Measurements from ENCODE around the gene NAA35.

Gene NAA35

GRCh38 chr9:85942913-85943709 is 2.2 kb downstream of the NAA35 start:
- Histone ChIP-seq H3K9me3 (ENCODE audit: control extremely low read depth in 1 of 5, control insufficient read depth in 4 of 5, insufficient read depth in 2 of 5, low read depth in 1 of 5, low read length in 4 of 5) (no peaks in the 10 kb centered on the region), H3K4me3 (ENCODE audit: control insufficient read depth in 1 of 7, extremely low read depth in 1 of 7, insufficient read depth in 4 of 7, low read depth in 2 of 7, low read length in 6 of 7) (peak overlapping the region in 2 of 7 experiments; percentile 19 to 95), H3K27ac (ENCODE audit: insufficient read depth in 1 of 2, low read depth in 1 of 2, low read length in 2 of 2, poor library complexity in 1 of 2, severe bottlenecking in 2 of 2) (peak overlapping the region in 1 of 2 experiments; percentile 92), H3K36me3 (ENCODE audit: control insufficient read depth in 4 of 4, insufficient read depth in 4 of 4, low read length in 3 of 4) (peaks cover 10 to 47% (median 26%) of the 10 kb centered on the region in 4 experiments), H3K4me1 (ENCODE audit: control extremely low read depth in 1 of 4, control insufficient read depth in 4 of 4, insufficient read depth in 4 of 4, low read length in 3 of 4) (peaks cover 5 to 20% (median 16%) of the 10 kb centered on the region in 4 experiments), H3K27me3 (replicated peaks in 2 of 5; ENCODE audit: control insufficient read depth in 4 of 5, insufficient read depth in 5 of 5, low read length in 4 of 5) (no peaks in the 10 kb centered on the region)
- POLR2A ChIA-PET: no interaction called here
- 72% methylated on average over 2 of the region's 3 CpGs for WGBS (ENCODE audit: insufficient coverage)
- CTCF ChIA-PET: interaction anchor here (0.6 to 1.6 kb wide), 2 partner anchors 123 to 125 kb away, joined by 3 to 4 read pairs; no protein-coding TSS in a partner anchor
- DNase-seq: no peak

GRCh38 chr9:85943757-85944430 is 2.9 kb downstream of the NAA35 start:
- H3K27ac ChIP-seq (ENCODE audit: insufficient read depth in 1 of 2, low read depth in 1 of 2, low read length in 2 of 2, poor library complexity in 1 of 2, severe bottlenecking in 2 of 2): no peak overlapping the region
- ChIA-PET POLR2A (interaction anchor here (0.6 kb wide), 1 partner anchor 91 kb away, joined by 3 read pairs; no protein-coding TSS in a partner anchor), CTCF (interaction anchor here (0.6 to 1.6 kb wide), 2 partner anchors 124 to 126 kb away, joined by 3 to 4 read pairs; no protein-coding TSS in a partner anchor)
- no peak overlapping the region for H3K4me3 ChIP-seq (ENCODE audit: control insufficient read depth in 1 of 7, extremely low read depth in 1 of 7, insufficient read depth in 4 of 7, low read depth in 2 of 7, low read length in 6 of 7)
- H3K27me3 ChIP-seq (replicated peaks in 2 of 5; ENCODE audit: control insufficient read depth in 4 of 5, insufficient read depth in 5 of 5, low read length in 4 of 5): no peaks in the 10 kb centered on the region
- peaks cover 14 to 55% (median 29%) of the 10 kb centered on the region in 4 experiments for H3K36me3 ChIP-seq (ENCODE audit: control insufficient read depth in 4 of 4, insufficient read depth in 4 of 4, low read length in 3 of 4)
- WGBS (ENCODE audit: insufficient coverage): 100% methylated on average over 1 of the region's 1 CpG
- no peaks in the 10 kb centered on the region for H3K9me3 ChIP-seq (ENCODE audit: control extremely low read depth in 1 of 5, control insufficient read depth in 4 of 5, insufficient read depth in 2 of 5, low read depth in 1 of 5, low read length in 4 of 5)
- H3K4me1 ChIP-seq (ENCODE audit: control extremely low read depth in 1 of 4, control insufficient read depth in 4 of 4, insufficient read depth in 4 of 4, low read length in 3 of 4): peaks cover 5 to 20% (median 16%) of the 10 kb centered on the region in 4 experiments
- DNase-seq: no peak

GRCh38 chr9:85944672-85945071 is 3.7 kb downstream of the NAA35 start:
- no peak for DNase-seq
- Histone ChIP-seq H3K36me3 (ENCODE audit: control insufficient read depth in 4 of 4, insufficient read depth in 4 of 4, low read length in 3 of 4) (peaks cover 14 to 58% (median 30%) of the 10 kb centered on the region in 4 experiments), H3K4me1 (ENCODE audit: control extremely low read depth in 1 of 4, control insufficient read depth in 4 of 4, insufficient read depth in 4 of 4, low read length in 3 of 4) (peaks cover 5 to 20% (median 16%) of the 10 kb centered on the region in 4 experiments), H3K27ac (ENCODE audit: insufficient read depth in 1 of 2, low read depth in 1 of 2, low read length in 2 of 2, poor library complexity in 1 of 2, severe bottlenecking in 2 of 2) (no peak overlapping the region), H3K4me3 (ENCODE audit: control insufficient read depth in 1 of 7, extremely low read depth in 1 of 7, insufficient read depth in 4 of 7, low read depth in 2 of 7, low read length in 6 of 7) (no peak overlapping the region), H3K9me3 (ENCODE audit: control extremely low read depth in 1 of 5, control insufficient read depth in 4 of 5, insufficient read depth in 2 of 5, low read depth in 1 of 5, low read length in 4 of 5) (no peaks in the 10 kb centered on the region), H3K27me3 (replicated peaks in 2 of 5; ENCODE audit: control insufficient read depth in 4 of 5, insufficient read depth in 5 of 5, low read length in 4 of 5) (no peaks in the 10 kb centered on the region)
- POLR2A ChIA-PET: interaction anchor here (0.6 kb wide), 1 partner anchor 91 kb away, joined by 3 read pairs; no protein-coding TSS in a partner anchor
- no CpG with 5 or more reads among the region's 2 CpGs for WGBS (ENCODE audit: insufficient coverage)
- CTCF ChIA-PET: interaction anchor here (1.6 kb wide), 1 partner anchor 126 kb away, joined by 4 read pairs; no protein-coding TSS in a partner anchor

- ChIA-PET CTCF (no interaction called here), POLR2A (interaction anchor here (0.7 kb wide), 1 partner anchor 62 kb away, joined by 3 read pairs; no protein-coding TSS in a partner anchor)
- Histone ChIP-seq H3K4me1 (ENCODE audit: control extremely low read depth in 1 of 4, control insufficient read depth in 4 of 4, insufficient read depth in 4 of 4, low read length in 3 of 4) (no peaks in the 10 kb centered on the region), H3K36me3 (ENCODE audit: control insufficient read depth in 4 of 4, insufficient read depth in 4 of 4, low read length in 3 of 4) (peaks cover 18 to 52% (median 33%) of the 10 kb centered on the region in 4 experiments), H3K4me3 (ENCODE audit: control insufficient read depth in 1 of 7, extremely low read depth in 1 of 7, insufficient read depth in 4 of 7, low read depth in 2 of 7, low read length in 6 of 7) (no peak overlapping the region), H3K27ac (ENCODE audit: insufficient read depth in 1 of 2, low read depth in 1 of 2, low read length in 2 of 2, poor library complexity in 1 of 2, severe bottlenecking in 2 of 2) (no peak overlapping the region), H3K9me3 (ENCODE audit: control extremely low read depth in 1 of 5, control insufficient read depth in 4 of 5, insufficient read depth in 2 of 5, low read depth in 1 of 5, low read length in 4 of 5) (no peaks in the 10 kb centered on the region), H3K27me3 (replicated peaks in 2 of 5; ENCODE audit: control insufficient read depth in 4 of 5, insufficient read depth in 5 of 5, low read length in 4 of 5) (no peaks in the 10 kb centered on the region)
- 89% methylated on average over 1 of the region's 4 CpGs for WGBS (ENCODE audit: insufficient coverage)
- DNase-seq: no peak
Measured at GRCh38 chr9:85949586-85950335, 8.8 kb downstream of the NAA35 start.

DNA sequence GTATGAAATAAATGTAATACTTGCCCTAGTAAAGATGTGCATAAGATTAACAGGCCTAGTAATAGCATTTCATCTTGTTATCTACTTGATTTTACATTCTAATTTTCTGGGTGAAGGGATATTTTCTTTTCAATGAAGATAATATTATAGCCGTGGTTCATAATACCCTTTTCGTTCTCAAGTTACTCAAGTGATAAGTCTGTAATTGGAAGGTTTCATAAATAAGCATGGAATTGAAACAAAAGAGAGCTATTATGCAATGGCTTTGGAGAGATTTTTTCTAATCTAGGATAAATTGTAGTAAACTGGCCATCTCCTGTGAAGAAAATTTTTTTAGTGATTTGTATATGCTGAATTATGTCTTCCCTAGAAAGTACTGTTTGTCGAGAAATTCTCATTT is 19.0 kb downstream of the NAA35 start:
- Histone ChIP-seq H3K9me3 (ENCODE audit: control extremely low read depth in 1 of 5, control insufficient read depth in 4 of 5, insufficient read depth in 2 of 5, low read depth in 1 of 5, low read length in 4 of 5) (no peaks in the 10 kb centered on the region), H3K27me3 (replicated peaks in 2 of 5; ENCODE audit: control insufficient read depth in 4 of 5, insufficient read depth in 5 of 5, low read length in 4 of 5) (no peaks in the 10 kb centered on the region), H3K4me3 (ENCODE audit: control insufficient read depth in 1 of 7, extremely low read depth in 1 of 7, insufficient read depth in 4 of 7, low read depth in 2 of 7, low read length in 6 of 7) (no peak overlapping the region), H3K36me3 (ENCODE audit: control insufficient read depth in 4 of 4, insufficient read depth in 4 of 4, low read length in 3 of 4) (peaks cover 5 to 42% (median 27%) of the 10 kb centered on the region in 4 experiments), H3K4me1 (ENCODE audit: control extremely low read depth in 1 of 4, control insufficient read depth in 4 of 4, insufficient read depth in 4 of 4, low read length in 3 of 4) (no peaks in the 10 kb centered on the region), H3K27ac (ENCODE audit: insufficient read depth in 1 of 2, low read depth in 1 of 2, low read length in 2 of 2, poor library complexity in 1 of 2, severe bottlenecking in 2 of 2) (no peak overlapping the region)
- ChIA-PET POLR2A (no interaction called here), CTCF (no interaction called here)
- DNase-seq: no peak
- 100% methylated on average over 2 of the region's 3 CpGs for WGBS (ENCODE audit: insufficient coverage)

GRCh38 chr9:85960688-85961093 is 19.7 kb downstream of the NAA35 start:
- ChIA-PET CTCF (no interaction called here), POLR2A (no interaction called here)
- Histone ChIP-seq H3K27ac (ENCODE audit: insufficient read depth in 1 of 2, low read depth in 1 of 2, low read length in 2 of 2, poor library complexity in 1 of 2, severe bottlenecking in 2 of 2) (no peak overlapping the region), H3K4me1 (ENCODE audit: control extremely low read depth in 1 of 4, control insufficient read depth in 4 of 4, insufficient read depth in 4 of 4, low read length in 3 of 4) (no peaks in the 10 kb centered on the region), H3K4me3 (ENCODE audit: control insufficient read depth in 1 of 7, extremely low read depth in 1 of 7, insufficient read depth in 4 of 7, low read depth in 2 of 7, low read length in 6 of 7) (no peak overlapping the region), H3K36me3 (ENCODE audit: control insufficient read depth in 4 of 4, insufficient read depth in 4 of 4, low read length in 3 of 4) (peaks cover 5 to 47% (median 29%) of the 10 kb centered on the region in 4 experiments), H3K27me3 (replicated peaks in 2 of 5; ENCODE audit: control insufficient read depth in 4 of 5, insufficient read depth in 5 of 5, low read length in 4 of 5) (no peaks in the 10 kb centered on the region), H3K9me3 (ENCODE audit: control extremely low read depth in 1 of 5, control insufficient read depth in 4 of 5, insufficient read depth in 2 of 5, low read depth in 1 of 5, low read length in 4 of 5) (no peaks in the 10 kb centered on the region)
- 93% methylated on average over 3 of the region's 3 CpGs for WGBS (ENCODE audit: insufficient coverage)
- no peak for DNase-seq
